NCI-H526 treated with DMSO at 0.1 percent for 48 hours (cell line): Measurements from ENCODE around the gene TMEM165.
A peak's percentile ranks its signal among the peaks of the same experiment; 100 is the strongest.

Source experiments
- DNase-seq: peaks from one replicate; lab custom pipeline; 2025; lab: John Stamatoyannopoulos, UW

Gene TMEM165

DNA sequence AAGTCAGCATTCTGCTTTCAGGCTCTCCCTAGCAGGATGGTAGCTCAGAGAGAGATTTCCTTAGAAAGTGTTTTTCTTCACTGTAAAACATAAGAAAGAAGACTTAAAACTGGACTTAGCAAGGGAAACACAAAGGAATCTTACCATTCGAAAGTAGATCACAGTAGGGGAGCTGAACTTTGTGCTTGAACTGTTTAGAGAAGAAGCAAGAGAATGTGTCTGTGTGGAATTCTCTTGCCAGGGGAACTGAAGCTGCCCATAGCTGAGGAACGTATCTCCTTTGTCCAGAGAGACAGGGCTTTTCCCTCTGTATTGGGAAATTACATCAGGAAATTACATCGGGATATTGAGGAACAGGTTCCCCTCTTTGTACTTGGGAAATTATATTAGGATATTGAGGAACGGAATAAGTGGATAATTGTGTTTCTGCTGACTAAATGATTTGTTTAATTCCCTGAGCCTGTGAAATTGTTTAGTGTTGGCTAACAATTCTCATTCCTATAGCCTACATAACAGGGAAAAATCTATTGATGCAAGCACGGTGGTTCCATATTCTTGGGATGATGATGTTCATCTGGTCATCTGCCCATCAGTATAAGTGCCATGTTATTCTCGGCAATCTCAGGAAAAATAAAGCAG is 28.6 kb upstream of the TMEM165 start:
- no peak for DNase-seq

DNA sequence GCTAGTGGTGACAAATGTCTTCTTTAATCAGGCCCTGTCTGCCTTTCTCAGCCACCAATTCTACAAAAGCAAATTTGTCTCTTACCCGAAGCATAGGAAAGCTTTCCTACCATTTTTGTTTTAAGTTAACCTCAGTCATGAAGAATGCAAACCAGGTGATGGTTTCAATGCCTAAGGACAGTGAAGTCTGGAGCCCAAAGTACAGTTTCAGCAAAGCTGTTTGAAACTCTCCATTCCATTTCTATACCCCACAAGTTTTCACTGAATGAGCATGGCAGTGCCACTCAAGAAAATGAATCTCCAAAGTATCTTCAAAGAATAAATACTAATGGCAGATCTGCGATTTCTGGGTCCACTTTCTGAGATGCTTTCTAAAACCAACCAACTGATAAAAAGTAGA is 25.8 kb upstream of the TMEM165 start:
- no peak for DNase-seq

DNA sequence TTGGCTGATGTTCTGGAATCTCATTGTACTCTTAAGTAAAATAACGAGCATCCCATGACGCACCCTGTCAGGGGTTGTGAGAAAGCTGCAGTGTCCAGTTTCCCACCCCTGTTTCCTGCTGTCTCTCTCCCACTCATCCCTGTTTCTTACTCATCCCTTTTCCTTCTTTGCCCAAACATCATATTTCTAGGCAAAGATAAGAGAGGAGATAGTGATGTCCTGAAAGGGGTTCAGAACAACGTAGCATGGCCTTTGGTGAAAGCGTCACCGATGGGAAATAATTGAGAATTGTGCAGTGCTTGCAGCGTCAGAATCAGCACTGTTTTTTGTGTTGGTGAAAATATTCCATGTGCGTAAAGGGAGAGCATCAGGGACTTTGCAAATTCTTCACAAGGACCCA is 23.5 kb upstream of the TMEM165 start:
- DNase-seq: no peak

DNA sequence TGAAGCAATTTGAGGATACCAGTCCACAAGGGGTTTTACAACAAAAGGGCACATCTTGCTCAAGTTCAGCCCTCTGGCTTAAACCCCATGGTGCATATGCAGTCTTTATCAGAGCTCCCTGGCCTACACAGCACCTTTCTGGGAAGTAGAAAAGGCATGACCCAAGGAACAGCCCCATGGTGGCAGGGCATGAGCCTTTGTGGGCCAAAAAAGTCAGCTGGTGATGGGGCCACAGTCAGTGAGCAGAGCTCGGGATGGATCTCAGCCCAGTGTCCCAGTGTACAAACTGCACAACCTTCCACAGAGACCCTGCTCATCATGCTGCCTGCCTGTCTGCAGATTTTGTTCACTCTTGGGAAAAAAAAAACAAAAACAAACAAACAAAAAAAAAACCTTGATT is 22.3 kb upstream of the TMEM165 start:
- no peak for DNase-seq

DNA sequence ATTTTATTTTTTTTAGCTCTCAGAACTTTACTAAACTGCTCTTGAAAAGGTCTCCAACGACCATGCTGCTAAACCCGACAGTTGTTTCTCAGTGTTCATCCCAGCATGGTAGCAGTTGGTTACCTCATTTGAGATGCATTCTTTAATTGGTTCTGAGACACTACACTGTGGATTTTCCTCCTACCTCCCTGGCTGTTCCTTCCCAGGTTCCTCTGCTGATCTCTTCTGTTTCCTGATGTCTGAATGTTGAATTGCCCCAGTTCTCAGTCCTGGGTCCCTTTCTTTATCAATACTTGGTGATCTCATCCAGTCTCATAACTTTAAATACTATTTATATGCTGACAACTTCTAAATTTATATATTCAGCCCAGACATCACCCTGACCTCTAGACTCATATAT is 19.1 kb upstream of the TMEM165 start:
- DNase-seq: no peak

DNA sequence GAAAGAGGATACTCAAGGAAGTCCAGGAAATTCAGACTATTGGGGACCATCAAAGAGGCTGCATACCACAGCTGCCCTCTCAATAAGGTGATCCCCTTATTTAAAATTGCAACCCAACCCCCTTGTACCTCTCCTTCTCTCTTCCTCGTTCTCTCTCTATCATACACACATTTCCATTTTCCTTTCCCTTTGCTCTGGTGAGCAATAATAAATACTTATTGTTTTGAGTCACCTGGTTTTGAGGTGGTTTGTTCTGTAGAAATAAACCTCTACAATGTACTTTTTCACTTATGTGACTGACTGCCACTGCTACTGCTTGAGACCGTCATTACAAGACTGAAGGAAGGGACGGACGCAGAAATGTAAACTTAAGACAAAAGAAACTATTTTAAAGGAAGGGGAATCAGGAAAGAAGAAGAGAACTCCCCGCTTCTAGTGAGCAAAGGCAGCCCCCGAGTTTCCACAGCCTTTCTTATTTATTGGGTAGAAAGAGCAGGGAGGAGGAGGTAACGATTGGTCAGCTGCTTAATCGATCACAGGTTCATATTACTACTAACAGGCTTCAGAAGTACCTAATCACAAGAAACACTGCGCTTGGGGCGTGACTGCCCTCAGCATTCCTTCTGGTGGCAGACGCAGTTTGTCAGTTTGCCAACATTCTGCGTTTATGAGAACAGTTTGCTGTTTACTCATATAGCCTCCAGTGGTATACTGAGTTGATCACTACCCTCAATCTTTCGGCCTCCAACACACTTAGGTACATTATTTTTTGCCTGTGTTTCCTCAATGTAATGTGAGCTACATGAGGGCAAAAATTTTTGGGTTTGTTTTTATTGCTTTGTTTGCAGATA is 16.9 kb upstream of the TMEM165 start:
- DNase-seq: no peak

DNA sequence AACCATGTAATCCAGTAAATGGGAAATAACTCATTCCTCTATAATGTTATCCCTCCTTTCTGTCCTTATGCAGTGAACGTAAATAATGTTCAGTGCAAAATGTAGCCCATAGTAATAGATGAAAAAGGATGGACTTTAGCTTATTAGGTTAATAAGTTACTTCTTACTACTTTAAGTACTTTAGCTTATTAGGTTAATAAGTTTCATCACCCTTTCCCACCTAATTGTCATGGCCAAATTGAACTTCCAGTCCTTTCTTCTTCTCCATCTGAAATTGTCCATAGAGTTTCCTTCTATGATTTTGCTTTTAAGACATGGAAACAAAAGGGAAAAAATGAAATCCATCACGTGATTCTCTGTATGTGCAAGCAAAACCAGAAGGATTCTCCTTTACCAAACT is 15.2 kb upstream of the TMEM165 start:
- no peak for DNase-seq

DNA sequence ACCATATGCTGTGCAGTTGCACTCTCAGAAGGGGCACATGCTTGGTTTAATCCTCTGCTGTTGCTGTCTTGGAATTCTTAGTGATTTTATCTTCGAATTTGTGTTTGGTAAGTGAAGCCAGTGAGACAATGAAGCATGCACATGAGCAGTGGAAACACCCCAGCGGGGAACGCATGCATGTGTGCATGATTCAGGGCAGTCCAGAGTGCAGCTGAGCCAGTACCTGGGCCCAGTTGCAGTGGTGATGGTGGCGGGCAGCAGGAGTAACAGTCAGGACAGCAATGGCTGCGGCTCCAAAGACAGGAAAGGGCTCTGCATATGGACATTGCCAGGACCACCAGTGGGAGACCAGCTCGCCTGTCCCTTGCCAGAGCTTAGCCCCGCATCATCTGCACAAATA is 14.3 kb upstream of the TMEM165 start:
- no peak for DNase-seq

DNA sequence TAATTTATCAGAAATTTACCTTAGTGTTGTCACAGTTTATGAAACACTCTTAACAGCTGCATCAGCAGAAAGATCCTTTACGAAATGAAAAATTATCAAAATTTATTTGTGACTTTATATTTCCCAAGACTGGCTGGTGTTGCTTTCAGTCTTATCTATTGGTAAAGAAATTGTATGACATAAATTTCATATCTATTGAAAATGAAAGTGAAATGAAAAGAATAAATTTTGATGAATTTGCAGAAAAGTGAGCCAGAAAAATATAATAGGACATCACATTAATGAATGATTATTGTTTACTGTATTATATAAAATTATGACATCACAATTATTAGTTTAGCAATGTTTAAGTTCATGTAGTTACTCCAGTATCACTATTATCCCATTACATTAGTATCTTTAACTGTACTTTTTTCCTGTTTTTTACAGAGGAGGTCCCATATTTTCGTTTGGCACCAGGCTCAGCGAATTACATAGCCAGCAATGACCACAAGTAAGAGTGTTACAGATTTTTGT is 13.2 kb upstream of the TMEM165 start:
- no peak for DNase-seq

DNA sequence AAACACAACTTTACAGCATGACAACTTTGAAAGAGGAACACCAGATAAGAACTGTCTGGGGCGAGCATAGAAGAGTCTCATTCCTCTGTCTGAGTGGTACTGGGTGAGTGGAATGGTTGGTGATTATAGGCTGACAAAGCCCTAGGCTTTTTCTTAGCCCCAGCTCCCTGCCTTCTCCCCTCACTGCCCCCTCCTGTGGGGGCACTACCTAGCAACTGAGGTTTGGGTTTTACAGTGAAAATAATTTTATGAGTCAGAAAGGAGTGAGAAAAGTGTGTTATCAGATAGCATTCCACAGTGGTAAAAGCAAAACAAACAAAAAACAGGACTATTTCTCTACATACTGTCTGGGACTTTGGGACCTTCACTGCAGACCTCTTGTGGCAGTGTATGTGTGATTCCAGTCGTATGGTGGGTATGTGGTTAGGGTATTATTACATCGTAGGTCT is 10.5 kb upstream of the TMEM165 start:
- DNase-seq: no peak

DNA sequence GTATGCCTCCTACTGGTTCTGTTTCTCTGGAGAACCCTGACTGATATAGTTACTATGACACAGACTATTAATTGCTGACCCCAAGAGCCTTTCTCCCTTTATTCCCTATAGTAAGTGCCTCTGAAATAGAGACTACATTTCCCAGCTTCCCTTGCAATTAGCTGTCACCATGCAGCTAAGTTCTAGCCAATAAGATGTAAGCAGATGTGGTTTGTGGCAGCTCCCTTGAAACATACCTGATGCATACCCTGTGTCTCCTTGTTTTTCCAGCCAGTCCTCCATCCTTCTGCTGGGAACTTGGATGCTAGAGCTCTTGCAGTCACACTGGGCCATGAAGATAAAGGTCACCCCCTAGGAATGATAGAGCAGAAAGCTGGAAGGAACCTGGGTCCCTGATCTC is 9.7 kb upstream of the TMEM165 start:
- peak; percentile 17 for DNase-seq

DNA sequence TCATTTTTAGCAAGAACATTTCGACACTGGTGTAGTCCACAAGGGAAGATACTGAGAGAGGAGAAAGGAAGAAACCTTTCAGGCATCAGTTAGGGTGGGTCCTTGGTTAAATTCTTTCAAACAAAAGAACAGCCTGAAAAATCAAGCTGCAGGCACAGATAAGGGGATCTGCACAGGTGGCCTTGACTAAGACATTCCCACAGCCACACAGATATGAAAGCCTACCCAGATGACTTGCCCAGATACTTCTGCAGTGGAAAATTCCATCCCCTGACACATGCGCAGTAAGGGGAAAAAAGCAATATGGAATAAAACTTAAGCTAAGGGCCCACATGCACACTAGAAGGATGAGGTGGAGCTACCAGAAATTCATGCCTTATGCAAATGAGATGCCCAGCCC is 8.9 kb upstream of the TMEM165 start:
- DNase-seq: no peak

DNA sequence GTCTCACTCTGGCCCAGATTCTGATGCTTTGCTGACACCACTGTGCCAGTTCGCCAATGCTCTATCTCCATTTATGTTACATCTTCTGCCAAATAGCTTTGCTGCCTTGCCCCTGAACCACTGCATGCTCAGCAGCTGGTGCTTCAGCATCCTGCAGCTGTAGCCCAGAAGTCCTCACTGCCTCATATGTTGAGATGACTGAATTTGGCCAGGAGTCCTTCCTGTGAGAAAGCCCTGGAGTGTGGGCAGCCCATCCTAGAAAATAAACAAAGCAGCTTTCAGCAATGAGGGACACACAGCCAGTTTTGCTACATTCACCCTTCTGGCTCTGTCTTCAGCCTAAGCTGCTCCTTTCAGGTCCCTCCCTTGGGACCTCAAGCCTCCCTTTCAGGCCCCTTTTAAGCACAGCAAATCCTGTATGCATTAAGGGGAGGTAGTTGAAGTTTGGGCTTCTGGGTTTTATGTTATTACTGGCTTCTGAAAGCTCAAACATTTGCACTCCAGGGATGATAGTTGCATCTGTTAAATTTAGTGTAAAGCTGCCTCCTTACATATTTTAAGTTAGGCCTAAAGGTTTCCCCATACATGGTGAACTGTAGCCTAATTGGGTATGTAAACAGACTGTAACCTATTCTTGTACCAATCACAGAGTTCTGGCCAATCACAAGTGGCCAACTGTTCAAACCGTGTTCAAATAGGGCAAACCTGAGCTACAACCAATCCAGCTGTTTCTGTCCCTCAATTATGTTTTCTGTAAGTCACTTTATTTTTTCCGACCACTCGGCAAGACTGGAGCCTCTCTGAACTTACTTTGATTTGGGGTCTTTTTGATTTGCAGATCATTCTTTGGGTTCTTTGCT is 2.1 kb upstream of the TMEM165 start:
- no peak for DNase-seq

DNA sequence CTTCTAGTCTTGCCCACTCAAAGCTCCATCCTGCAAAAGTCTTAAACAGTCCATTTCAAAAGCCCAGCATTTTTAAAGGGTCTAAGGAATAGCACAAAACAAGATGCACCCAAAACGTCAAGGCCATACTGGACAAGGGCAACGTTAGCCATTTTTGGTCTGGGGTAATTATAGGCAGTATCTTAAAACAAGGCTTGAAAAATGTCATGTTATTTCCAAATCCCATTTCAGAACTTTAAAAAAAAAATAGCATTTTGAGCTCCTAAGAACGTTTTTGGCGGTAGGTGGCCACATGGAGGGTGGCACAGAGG is 584 bp upstream of the TMEM165 start:
- no peak for DNase-seq

DNA sequence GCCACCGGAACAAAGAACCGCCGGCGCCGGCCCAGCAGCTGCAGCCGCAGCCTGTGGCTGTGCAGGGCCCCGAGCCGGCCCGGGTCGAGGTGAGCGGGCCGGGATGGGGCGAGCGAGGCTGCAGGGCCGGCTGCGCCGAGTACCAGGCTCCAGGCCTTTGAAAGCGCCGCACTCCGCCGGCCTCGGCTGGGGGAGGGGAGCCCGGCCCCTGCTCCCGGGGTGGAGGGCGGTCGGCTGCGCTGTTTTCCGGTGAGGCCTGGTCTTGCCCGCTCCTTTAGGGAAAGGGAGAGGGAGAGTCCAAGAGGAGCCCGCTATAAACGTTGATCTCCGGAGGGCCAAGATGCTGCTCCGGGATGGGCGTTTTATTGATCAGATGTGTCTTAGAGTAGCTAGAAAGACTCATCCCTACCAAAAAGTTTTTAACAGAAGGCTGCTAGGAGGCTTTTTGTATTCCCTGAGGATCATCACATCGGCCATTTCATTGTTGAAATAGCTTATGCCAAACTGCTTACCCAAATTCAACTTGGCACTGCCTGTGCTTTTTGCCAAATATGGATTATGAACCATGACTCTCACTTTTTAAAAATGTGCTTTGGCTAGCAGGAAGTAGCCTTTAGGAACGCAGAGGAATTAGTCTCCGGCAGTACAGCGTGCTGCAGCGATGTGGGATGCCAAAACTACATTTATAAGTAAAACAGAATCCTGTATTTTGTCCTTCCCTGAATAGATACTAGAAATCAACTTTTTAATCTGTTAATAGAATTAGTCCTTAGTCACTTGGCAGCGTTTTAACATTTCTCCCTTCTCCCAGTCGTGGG is 760 bp downstream of the TMEM165 start:
- peak; percentile 36 for DNase-seq

DNA sequence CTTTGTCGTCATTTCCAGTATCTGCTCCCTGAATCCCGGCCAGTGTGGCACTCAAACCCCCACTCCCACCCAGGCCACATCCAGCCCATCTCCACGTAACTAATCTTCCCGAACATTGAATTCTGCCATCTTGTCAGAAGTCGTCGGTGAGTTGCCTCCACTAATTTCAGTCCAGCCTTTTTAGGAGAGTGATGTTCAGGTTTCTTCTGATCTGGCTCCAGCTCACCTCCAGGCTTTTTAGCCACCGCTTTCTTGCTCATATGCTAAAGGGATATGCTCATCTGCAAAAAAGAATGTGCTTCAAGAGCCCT is 1.3 kb downstream of the TMEM165 start:
- peak; percentile 36 for DNase-seq

DNA sequence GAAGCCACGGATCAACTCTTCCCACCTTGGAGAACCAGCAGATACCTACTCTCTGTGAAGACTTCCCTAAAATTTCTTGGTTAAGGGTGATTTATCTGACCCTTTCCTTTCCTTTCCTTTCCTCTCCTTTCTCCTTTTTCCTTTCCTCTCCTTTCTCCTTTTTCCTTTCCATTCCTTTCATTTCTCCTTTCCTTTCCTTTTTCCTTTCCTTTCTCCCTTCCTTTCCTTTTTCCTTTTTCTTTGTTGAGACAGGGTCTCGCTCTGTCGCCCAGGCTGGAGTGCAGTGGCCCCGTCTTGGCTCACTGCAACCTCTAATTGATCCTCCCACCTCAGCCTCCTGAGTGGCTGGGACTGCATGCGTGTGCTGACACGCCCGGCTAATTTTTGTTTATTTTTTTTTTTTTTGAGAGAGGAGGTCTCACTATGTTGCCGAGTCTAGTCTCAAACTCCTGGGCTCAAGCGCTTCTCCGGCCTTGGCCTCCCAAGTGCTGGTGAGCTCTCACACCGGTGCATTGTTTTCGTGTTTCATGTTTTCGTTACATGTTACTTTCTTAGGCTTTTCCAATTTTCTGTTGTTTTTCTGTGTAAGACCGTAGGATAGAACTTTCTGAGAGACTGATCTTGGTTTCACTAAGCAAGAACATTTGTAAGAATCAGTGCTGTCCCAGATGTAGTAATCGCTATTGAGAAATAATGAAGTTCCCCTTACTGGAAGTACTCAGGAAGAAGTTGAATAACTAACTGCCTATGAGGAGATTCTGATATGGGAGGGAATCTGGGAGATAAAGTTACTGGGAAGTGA is 2.0 kb downstream of the TMEM165 start:
- no peak for DNase-seq

DNA sequence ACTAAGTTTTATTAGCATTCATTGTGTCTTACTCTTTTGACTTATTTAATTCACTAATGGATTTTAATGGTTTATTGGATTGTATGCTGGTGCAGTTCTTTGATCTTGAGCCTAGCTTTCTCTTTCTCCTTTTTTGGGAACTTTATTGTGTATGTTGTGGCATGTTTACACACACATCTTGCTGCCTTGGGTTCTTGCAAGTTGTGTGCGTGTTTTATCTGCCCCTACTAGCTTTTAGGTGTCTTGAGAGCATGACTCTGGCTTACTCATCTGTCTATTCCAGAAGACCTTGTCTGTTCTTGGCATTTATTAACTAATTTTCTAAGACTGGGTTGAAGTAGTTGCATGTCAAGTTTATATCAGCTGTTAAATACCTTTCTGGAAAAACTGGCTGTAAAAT is 2.7 kb downstream of the TMEM165 start:
- DNase-seq: no peak

DNA sequence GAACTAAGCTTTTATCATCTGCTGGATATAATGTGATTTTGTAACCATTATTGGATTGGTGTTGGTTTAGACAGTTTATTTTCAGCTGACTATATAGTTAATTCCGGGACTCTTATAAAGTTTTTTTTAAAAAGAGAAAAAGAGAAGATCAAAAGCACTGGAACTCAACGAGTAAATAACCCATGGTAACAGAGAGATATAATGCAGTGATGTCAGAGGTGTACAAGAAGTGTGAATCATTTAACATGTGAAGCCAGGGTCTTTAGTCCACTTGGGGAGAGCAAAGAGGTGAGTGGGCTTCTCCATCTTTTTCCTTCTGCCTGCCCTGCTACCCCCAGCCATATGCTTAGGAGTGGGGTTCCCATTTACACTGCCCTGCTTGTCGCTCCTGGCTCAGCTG is 3.2 kb downstream of the TMEM165 start:
- no peak for DNase-seq

DNA sequence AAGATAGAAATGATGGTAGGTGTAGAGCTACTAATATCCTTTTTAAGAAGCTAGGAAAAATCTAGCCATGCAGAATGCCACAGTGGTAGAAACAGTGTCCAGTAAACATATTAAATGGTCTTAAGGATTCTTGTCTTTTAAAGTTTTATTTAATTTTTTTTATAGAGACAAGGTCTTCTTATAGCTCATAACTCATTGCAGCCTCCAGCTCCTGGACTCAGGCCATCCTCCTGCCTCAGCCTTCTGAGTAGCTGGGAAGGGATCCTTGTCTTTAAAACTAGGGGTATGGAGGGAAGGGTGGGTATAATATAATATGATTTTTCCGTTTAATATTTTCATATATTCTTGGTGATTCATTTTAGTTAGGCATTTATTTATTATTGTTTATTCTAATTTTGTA is 3.8 kb downstream of the TMEM165 start:
- DNase-seq: no peak

DNA sequence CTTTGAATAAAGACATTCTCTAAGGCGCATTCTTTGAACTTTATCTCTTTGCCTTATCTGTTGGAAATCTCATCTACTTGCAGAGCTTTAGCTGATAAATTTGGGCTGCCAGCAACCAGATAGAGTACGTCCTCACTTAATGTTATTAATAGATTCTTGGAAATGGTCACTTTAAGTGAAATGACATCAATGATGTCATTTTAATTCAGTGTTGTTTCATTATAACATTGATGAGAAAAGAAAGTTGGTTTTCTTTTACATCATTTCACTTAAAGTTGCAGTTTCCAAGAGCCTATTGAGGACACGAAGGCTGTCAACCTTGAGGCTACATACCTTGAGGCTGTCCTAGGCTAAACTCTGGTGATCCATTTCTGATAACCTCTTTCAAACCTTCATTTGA is 9.3 kb downstream of the TMEM165 start:
- DNase-seq: no peak
